HEK293 (cell line): ENCODE measurements around the gene PIK3R3.

Experiments used
- CTCF ChIA-PET: fragments of 350-600 bp; formaldehyde crosslinking; extraction: SDS; loops from one replicate; lab custom pipeline; 2021; ENCODE audit warnings: antibody characterized with exemption; lab: Yijun Ruan, JAX
- POLR2A ChIA-PET: fragments of 300-600 bp; formaldehyde crosslinking; extraction: SDS; loops from one replicate; lab custom pipeline; 2020; ENCODE audit warnings: antibody characterized with exemption, inconsistent platforms; lab: Yijun Ruan, JAX
- H3K27ac ChIP-seq: fragments of 200-500 bp; sonication (Bioruptor generic); 2 replicates; pipeline ENCODE4 v1.5.1; 2014; ENCODE audit warnings: low read depth, low read length, control low read depth, inconsistent platforms; ENCODE audit errors: extremely low read depth
- H3K36me3 ChIP-seq, 2 experiments: fragments of 200-500 bp in 1 of 2; sonication (Bioruptor generic) in 1 of 2; 1 replicate in 1 of 2; 2 replicates in 1 of 2; pipeline ENCODE4 v1.5.1; 2014 to 2017; ENCODE audit warnings: inconsistent platforms in 2 of 2, low read length in 2 of 2; ENCODE audit not compliant: control insufficient read depth in 2 of 2, insufficient read depth in 1 of 2
- H3K4me1 ChIP-seq: fragments of 200-500 bp; sonication (Bioruptor generic); 2 replicates; pipeline ENCODE4 v1.5.1; 2014; ENCODE audit warnings: mild to moderate bottlenecking, low read length, inconsistent platforms; ENCODE audit not compliant: control insufficient read depth, insufficient read depth
- H3K4me3 ChIP-seq: 2 replicates; pipeline ENCODE4 v1.5.1; 2011; ENCODE audit warnings: low read depth, mild to moderate bottlenecking, control low read depth, low read length, moderate library complexity
- H3K9me3 ChIP-seq: fragments of 200-500 bp; sonication (Bioruptor generic); 2 replicates; pipeline ENCODE4 v1.5.1; 2014; ENCODE audit warnings: low read depth, low read length, inconsistent platforms; ENCODE audit not compliant: control insufficient read depth, insufficient read depth
- BCL11B ChIP-seq: fragments of 450-650 bp; formaldehyde crosslinking; IDR thresholded peaks from 2 replicates; pipeline ENCODE4 v1.5.1; 2016; ENCODE audit warnings: low read depth, missing biosample characterization, missing genetic modification characterization
- EGR2 ChIP-seq: fragments of 450-650 bp; formaldehyde crosslinking; IDR thresholded peaks from 2 replicates; pipeline ENCODE4 v1.5.1; 2016; ENCODE audit warnings: low read depth, missing biosample characterization, missing genetic modification characterization
- HOXC10 ChIP-seq: sonication (generic); formaldehyde crosslinking; IDR thresholded peaks from 2 replicates; pipeline ENCODE4 v1.8.1; 2023; ENCODE audit warnings: mild to moderate bottlenecking, missing genetic modification reagents
- KLF1 ChIP-seq: fragments of 450-650 bp; formaldehyde crosslinking; IDR thresholded peaks from 2 replicates; pipeline ENCODE4 v1.5.1; 2016; ENCODE audit warnings: missing biosample characterization, missing genetic modification characterization
- PRDM1 ChIP-seq: fragments of 450-650 bp; formaldehyde crosslinking; IDR thresholded peaks from 2 replicates; pipeline ENCODE4; 2016; ENCODE audit warnings: missing biosample characterization, missing genetic modification characterization
- SCRT1 ChIP-seq: fragments of 450-650 bp; formaldehyde crosslinking; IDR thresholded peaks from 2 replicates; pipeline ENCODE4 v1.5.1; 2016; ENCODE audit warnings: missing biosample characterization, missing genetic modification characterization, borderline replicate concordance
- SCRT2 ChIP-seq: fragments of 450-650 bp; formaldehyde crosslinking; IDR thresholded peaks from 2 replicates; pipeline ENCODE4 v1.5.1; 2016; ENCODE audit warnings: missing biosample characterization, missing genetic modification characterization
- SETDB1 ChIP-seq: IDR thresholded peaks from one replicate; pipeline ENCODE4 v1.6.1; 2017; ENCODE audit warnings: mild to moderate bottlenecking, low read length, moderate library complexity, mixed read lengths; ENCODE audit not compliant: insufficient read length
- ZBTB1 ChIP-seq: fragments of 450-650 bp; formaldehyde crosslinking; IDR thresholded peaks from 2 replicates; pipeline ENCODE4 v1.5.1; 2016; ENCODE audit warnings: missing biosample characterization, missing genetic modification characterization
- ZNF175 ChIP-seq: fragments of 450-650 bp; formaldehyde crosslinking; IDR thresholded peaks from 2 replicates; pipeline ENCODE4 v1.5.1; 2016; ENCODE audit warnings: missing biosample characterization, missing genetic modification characterization
- ZNF311 ChIP-seq: fragments of 450-650 bp; formaldehyde crosslinking; IDR thresholded peaks from 2 replicates; pipeline ENCODE4 v1.5.1; 2017; ENCODE audit warnings: missing biosample characterization, missing genetic modification characterization, borderline replicate concordance
- ZNF324 ChIP-seq: fragments of 450-650 bp; formaldehyde crosslinking; IDR thresholded peaks from 2 replicates; pipeline ENCODE4 v1.5.1; 2016; ENCODE audit warnings: missing biosample characterization, missing genetic modification characterization
- ZNF335 ChIP-seq: fragments of 450-650 bp; formaldehyde crosslinking; conservative IDR thresholded peaks from 2 replicates; pipeline ENCODE4 v1.5.1; 2016; ENCODE audit warnings: missing biosample characterization, missing genetic modification characterization
- ZNF354C ChIP-seq: fragments of 450-650 bp; formaldehyde crosslinking; IDR thresholded peaks from 2 replicates; pipeline ENCODE4 v1.5.1; 2016; ENCODE audit warnings: missing biosample characterization, missing genetic modification characterization, low read depth, borderline replicate concordance
- ZNF366 ChIP-seq: fragments of 450-650 bp; formaldehyde crosslinking; conservative IDR thresholded peaks from 2 replicates; pipeline ENCODE4 v1.5.1; 2016; ENCODE audit warnings: missing biosample characterization, missing genetic modification characterization
- ZNF530 ChIP-seq: fragments of 450-650 bp; formaldehyde crosslinking; IDR thresholded peaks from 2 replicates; pipeline ENCODE4 v1.5.1; 2016; ENCODE audit warnings: low read depth, missing biosample characterization, missing genetic modification characterization
- ZNF654 ChIP-seq: fragments of 450-650 bp; formaldehyde crosslinking; IDR thresholded peaks from 2 replicates; pipeline ENCODE4 v1.5.1; 2016; ENCODE audit warnings: low read depth, missing biosample characterization, missing genetic modification characterization
- ZNF837 ChIP-seq: fragments of 450-650 bp; formaldehyde crosslinking; IDR thresholded peaks from 2 replicates; pipeline ENCODE4 v1.5.1; 2016; ENCODE audit warnings: missing biosample characterization, missing genetic modification characterization
- TF ChIP-seq, protein P1 (sequence below): fragments of 450-650 bp; formaldehyde crosslinking; IDR thresholded peaks from 2 replicates; pipeline ENCODE4 v1.5.1; 2017; ENCODE audit warnings: missing biosample characterization, missing genetic modification characterization
- TF ChIP-seq, protein P2 (sequence below): fragments of 450-650 bp; formaldehyde crosslinking; IDR thresholded peaks from 2 replicates; pipeline ENCODE4 v1.5.1; 2017; ENCODE audit warnings: missing biosample characterization, missing genetic modification characterization
- TF ChIP-seq, protein P3 (sequence below): IDR thresholded peaks from 2 replicates; pipeline ENCODE4 v1.6.1; 2011; ENCODE audit warnings: mild to moderate bottlenecking, low read depth, low read length, borderline replicate concordance

Gene PIK3R3

DNA sequence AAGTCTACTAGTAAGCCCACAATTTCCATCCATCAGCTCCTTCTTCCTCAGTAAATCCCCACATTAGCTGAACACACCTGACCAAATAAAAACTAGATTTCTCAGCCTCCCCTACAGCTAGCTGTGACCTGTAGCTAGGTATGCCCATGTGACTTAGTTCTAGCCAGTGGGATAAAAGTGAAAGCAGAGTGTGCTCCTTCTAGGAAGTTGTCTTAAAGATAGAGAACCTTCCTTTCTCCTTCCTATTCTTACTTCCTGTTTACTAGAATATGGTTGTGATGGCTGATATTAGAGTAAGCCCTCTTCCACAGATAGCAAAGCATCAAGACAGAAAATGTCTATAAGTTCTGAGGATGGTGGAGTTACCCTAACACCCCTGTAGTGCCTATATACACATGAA, 67.0 kb downstream of the PIK3R3 start:
- no peak overlapping the region for H3K27ac ChIP-seq
- POLR2A ChIA-PET = no interaction called here
- CTCF ChIA-PET = interaction anchor here (1.2 kb wide), 1 partner anchor 26 kb away, joined by 3 read pairs; no protein-coding TSS in a partner anchor
- peaks cover 13 to 38% of the 10 kb centered on the region in 2 experiments for H3K36me3 ChIP-seq
- no peaks in the 10 kb centered on the region for H3K9me3 ChIP-seq
- TF ChIP-seq, protein P1, sequence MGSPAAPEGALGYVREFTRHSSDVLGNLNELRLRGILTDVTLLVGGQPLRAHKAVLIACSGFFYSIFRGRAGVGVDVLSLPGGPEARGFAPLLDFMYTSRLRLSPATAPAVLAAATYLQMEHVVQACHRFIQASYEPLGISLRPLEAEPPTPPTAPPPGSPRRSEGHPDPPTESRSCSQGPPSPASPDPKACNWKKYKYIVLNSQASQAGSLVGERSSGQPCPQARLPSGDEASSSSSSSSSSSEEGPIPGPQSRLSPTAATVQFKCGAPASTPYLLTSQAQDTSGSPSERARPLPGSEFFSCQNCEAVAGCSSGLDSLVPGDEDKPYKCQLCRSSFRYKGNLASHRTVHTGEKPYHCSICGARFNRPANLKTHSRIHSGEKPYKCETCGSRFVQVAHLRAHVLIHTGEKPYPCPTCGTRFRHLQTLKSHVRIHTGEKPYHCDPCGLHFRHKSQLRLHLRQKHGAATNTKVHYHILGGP (tag by site-specific recombination) = peak; percentile 80
- no peak for TF ChIP-seq ZNF335
- TF ChIP-seq SCRT2 (tag by site-specific recombination) = peak; percentile 82
- TF ChIP-seq ZNF654 (tag by site-specific recombination) = no peak
- TF ChIP-seq SETDB1 = no peak
- peaks cover 7% of the 10 kb centered on the region for H3K4me1 ChIP-seq
- H3K4me3 ChIP-seq = no peak overlapping the region

DNA sequence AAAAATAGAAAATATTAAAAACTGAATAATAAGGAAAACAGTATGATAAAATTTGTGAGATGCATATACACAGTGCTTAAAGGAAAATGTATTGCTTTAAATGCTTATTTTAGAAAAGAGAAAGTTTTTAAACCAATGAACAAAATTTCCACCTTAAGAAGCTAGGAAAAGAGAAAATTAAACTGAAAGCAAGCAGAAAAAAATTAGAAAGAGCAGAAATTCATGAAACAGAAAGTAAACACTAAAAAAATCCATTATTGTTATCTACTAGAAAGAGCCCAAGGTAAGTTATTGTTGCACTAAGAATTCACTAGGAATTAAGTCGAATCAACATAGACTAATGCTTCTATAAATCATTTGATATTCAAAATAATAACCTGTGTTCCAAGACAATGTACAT, 67.7 kb downstream of the PIK3R3 start:
- POLR2A ChIA-PET = no interaction called here
- Histone ChIP-seq H3K4me3 (no peak overlapping the region), H3K27ac (no peak overlapping the region), H3K4me1 (peaks cover 7% of the 10 kb centered on the region), H3K36me3 (peaks cover 18 to 33% of the 10 kb centered on the region in 2 experiments), H3K9me3 (no peaks in the 10 kb centered on the region)
- TF ChIP-seq PRDM1 (tag by site-specific recombination) (peak; percentile 67; the same call in 1 of the 2 replicates), ZNF311 (tag by site-specific recombination) (no peak)
- CTCF ChIA-PET = interaction anchor here (0.5 to 1.2 kb wide), 4 partner anchors 25 to 356 kb away, joined by 3 to 4 read pairs (median 3); no protein-coding TSS in a partner anchor

DNA sequence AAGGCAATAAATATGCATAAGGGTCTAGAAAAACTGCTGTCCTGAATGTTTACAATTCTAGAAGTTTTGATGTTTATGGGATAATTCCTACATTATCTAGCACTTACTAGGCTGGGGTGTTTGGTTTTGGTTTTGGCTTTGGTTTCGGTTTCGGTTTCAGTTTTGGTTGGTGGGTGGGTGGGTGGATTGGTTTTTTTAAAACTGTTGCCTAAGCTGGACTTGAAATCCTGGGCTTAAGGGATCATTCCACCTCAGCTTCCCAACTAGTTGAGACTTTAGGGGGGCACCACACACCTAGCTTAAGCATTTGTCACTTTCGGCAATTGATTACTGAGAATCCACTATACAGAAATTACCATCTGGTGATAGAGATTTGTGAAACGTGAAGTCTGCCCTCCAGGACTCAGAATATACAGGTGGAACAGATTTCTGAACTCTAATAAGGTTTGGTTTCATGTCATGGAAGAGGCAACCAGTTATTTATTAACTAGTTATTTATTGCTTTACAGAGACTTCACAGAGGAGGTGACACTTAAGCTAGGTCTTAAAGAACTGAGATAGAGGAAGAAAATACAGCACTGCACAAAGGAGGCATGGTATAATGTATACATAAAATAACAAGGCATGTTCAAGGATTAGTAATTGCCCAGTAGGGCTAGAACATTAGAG, 69.6 kb downstream of the PIK3R3 start:
- no peak overlapping the region for H3K4me3 ChIP-seq
- H3K9me3 ChIP-seq = no peaks in the 10 kb centered on the region
- peaks cover 19 to 39% of the 10 kb centered on the region in 2 experiments for H3K36me3 ChIP-seq
- H3K4me1 ChIP-seq = peaks cover 4% of the 10 kb centered on the region
- TF ChIP-seq ZNF311 (tag by site-specific recombination) (no peak), ZNF837 (tag by site-specific recombination) (no peak), EGR2 (no peak), ZNF654 (tag by site-specific recombination) (no peak), ZNF324 (no peak), ZNF366 (no peak), KLF1 (tag by site-specific recombination) (no peak), ZBTB1 (tag by site-specific recombination) (no peak), SCRT1 (tag by site-specific recombination) (no peak), ZNF530 (no peak), ZNF354C (no peak), BCL11B (tag by site-specific recombination) (no peak), HOXC10 (CRISPR knock-in tag) (no peak), ZNF175 (tag by site-specific recombination) (no peak)
- TF ChIP-seq, protein P2, sequence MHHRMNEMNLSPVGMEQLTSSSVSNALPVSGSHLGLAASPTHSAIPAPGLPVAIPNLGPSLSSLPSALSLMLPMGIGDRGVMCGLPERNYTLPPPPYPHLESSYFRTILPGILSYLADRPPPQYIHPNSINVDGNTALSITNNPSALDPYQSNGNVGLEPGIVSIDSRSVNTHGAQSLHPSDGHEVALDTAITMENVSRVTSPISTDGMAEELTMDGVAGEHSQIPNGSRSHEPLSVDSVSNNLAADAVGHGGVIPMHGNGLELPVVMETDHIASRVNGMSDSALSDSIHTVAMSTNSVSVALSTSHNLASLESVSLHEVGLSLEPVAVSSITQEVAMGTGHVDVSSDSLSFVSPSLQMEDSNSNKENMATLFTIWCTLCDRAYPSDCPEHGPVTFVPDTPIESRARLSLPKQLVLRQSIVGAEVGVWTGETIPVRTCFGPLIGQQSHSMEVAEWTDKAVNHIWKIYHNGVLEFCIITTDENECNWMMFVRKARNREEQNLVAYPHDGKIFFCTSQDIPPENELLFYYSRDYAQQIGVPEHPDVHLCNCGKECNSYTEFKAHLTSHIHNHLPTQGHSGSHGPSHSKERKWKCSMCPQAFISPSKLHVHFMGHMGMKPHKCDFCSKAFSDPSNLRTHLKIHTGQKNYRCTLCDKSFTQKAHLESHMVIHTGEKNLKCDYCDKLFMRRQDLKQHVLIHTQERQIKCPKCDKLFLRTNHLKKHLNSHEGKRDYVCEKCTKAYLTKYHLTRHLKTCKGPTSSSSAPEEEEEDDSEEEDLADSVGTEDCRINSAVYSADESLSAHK (tag by site-specific recombination) = no peak
- TF ChIP-seq, protein P3, sequence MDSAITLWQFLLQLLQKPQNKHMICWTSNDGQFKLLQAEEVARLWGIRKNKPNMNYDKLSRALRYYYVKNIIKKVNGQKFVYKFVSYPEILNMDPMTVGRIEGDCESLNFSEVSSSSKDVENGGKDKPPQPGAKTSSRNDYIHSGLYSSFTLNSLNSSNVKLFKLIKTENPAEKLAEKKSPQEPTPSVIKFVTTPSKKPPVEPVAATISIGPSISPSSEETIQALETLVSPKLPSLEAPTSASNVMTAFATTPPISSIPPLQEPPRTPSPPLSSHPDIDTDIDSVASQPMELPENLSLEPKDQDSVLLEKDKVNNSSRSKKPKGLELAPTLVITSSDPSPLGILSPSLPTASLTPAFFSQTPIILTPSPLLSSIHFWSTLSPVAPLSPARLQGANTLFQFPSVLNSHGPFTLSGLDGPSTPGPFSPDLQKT = no peak
- POLR2A ChIA-PET = no interaction called here
- no peak overlapping the region for H3K27ac ChIP-seq
- CTCF ChIA-PET = no interaction called here
